K562 (cell line): ENCODE data around the gene FBXO28. TPM values are rescaled to one million over a fixed set of nuclear protein-coding genes. Genes with fewer than 3 reads are reported as not detected.

Experiments used
- LEF1 ChIP-seq: fragments of 450-650 bp; IDR thresholded peaks from 2 replicates; pipeline ENCODE4 v1.6.1; 2016; ENCODE audit warnings: mild to moderate bottlenecking
- NR2C1 ChIP-seq, 2 experiments: fragments of 450-650 bp; IDR thresholded peaks; 2 replicates each; pipeline ENCODE4 v1.6.1; 2017; ENCODE audit warnings: mild to moderate bottlenecking in 2 of 2, antibody characterized with exemption in 1 of 2, inconsistent platforms in 1 of 2, missing compliant biosample characterization in 1 of 2, missing genetic modification characterization in 1 of 2
- RBBP5 ChIP-seq: fragments of 200-600 bp; sonication (generic); IDR thresholded peaks from 2 replicates; pipeline ENCODE4 v1.6.1; 2012; ENCODE audit warnings: borderline replicate concordance, mild to moderate bottlenecking, low read length, control low read depth, inconsistent platforms; ENCODE audit not compliant: insufficient read depth, poor library complexity, severe bottlenecking
- polyA plus RNA-seq, 8 experiments: library from polyadenylated mRNA; depleted of rRNA in 4 of 8; stranded (reverse) in 5 of 8; unstranded in 3 of 8; fragments of >200 nt; fragmentation: Nextera tagmentation in 2 of 8; fragmentation: Illumina TruSeq in 1 of 8; extraction: Ambion mirVana in 2 of 8; extraction: Trizol in 1 of 8; gene quantifications; 2 replicates each; pipeline versions ENCODE4 v1.2.1 to v1.2.3, GENCODE V29; 2011 to 2014; ENCODE audit warnings: inconsistent platforms in 1 of 8, missing spikeins in 1 of 8
- total RNA-seq, 7 experiments: library from RNA; depleted of rRNA in 6 of 7; stranded (reverse); fragments of >200 nt in 6 of 7; fragmentation: Illumina TruSeq in 2 of 7; extraction: Trizol in 2 of 7; gene quantifications; 2 replicates each; pipeline versions ENCODE4 v1.2.1 to v1.2.3, GENCODE V29; 2011 to 2021; ENCODE audit warnings: low replicate concordance in 1 of 7
- TF ChIP-seq, protein P1 (sequence below): IDR thresholded peaks from 3 replicates; pipeline ENCODE4 v1.6.1; 2011; ENCODE audit warnings: borderline replicate concordance, mild to moderate bottlenecking, moderate library complexity; ENCODE audit not compliant: insufficient read length; ENCODE audit errors: extremely low read depth
- TF ChIP-seq, protein P2 (sequence below): fragments of 450-650 bp; IDR thresholded peaks from 2 replicates; pipeline ENCODE4 v1.7.0; 2016; ENCODE audit warnings: borderline replicate concordance

FBXO28 gene
- total and polyA plus RNA-seq, 9 of the 15 experiments (the other 6 are each of a cell fraction or from before 2014, with no cell fraction given), result 4.1 to 34.8 (median 25.3) TPM

DNA sequence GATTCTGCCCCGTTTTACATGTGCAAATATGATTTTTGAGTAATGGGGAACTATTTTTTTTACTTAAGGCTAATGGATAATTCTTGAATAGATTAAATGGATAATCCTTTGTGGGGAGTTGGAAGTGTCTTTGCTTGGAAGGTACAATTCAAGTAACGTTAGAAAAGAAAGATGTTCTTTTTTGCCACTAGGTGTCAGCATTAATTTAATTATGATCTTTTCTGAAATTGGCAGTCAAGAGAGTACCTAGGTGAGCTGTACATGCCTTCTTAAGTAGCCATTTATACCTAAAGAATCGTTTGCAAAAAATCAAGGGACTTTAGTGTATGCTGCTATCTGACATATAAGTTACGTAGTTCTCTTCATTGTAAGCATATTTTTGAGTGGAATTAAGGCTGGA is 2.2 kb downstream of the FBXO28 start (continued):
- TF ChIP-seq, protein P1, sequence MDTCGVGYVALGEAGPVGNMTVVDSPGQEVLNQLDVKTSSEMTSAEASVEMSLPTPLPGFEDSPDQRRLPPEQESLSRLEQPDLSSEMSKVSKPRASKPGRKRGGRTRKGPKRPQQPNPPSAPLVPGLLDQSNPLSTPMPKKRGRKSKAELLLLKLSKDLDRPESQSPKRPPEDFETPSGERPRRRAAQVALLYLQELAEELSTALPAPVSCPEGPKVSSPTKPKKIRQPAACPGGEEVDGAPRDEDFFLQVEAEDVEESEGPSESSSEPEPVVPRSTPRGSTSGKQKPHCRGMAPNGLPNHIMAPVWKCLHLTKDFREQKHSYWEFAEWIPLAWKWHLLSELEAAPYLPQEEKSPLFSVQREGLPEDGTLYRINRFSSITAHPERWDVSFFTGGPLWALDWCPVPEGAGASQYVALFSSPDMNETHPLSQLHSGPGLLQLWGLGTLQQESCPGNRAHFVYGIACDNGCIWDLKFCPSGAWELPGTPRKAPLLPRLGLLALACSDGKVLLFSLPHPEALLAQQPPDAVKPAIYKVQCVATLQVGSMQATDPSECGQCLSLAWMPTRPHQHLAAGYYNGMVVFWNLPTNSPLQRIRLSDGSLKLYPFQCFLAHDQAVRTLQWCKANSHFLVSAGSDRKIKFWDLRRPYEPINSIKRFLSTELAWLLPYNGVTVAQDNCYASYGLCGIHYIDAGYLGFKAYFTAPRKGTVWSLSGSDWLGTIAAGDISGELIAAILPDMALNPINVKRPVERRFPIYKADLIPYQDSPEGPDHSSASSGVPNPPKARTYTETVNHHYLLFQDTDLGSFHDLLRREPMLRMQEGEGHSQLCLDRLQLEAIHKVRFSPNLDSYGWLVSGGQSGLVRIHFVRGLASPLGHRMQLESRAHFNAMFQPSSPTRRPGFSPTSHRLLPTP, result no peak
- TF ChIP-seq RBBP5 (no peak), LEF1 (peak; percentile 39; the same call in 1 of the 2 replicates), NR2C1 (IDR thresholded peaks at IDR 0.05) (no peak), NR2C1 (tag; IDR thresholded peaks at IDR 0.05) (no peak)
- TF ChIP-seq, protein P2, sequence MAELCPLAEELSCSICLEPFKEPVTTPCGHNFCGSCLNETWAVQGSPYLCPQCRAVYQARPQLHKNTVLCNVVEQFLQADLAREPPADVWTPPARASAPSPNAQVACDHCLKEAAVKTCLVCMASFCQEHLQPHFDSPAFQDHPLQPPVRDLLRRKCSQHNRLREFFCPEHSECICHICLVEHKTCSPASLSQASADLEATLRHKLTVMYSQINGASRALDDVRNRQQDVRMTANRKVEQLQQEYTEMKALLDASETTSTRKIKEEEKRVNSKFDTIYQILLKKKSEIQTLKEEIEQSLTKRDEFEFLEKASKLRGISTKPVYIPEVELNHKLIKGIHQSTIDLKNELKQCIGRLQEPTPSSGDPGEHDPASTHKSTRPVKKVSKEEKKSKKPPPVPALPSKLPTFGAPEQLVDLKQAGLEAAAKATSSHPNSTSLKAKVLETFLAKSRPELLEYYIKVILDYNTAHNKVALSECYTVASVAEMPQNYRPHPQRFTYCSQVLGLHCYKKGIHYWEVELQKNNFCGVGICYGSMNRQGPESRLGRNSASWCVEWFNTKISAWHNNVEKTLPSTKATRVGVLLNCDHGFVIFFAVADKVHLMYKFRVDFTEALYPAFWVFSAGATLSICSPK, result no peak
